ENCODE results near the gene SLC25A47.
"Not testable (repeated sequence)": the region's sequence is repeated elsewhere in the genome, so short reads cannot be mapped to it uniquely, and the experiment has no call there.

SLC25A47 gene

DNA sequence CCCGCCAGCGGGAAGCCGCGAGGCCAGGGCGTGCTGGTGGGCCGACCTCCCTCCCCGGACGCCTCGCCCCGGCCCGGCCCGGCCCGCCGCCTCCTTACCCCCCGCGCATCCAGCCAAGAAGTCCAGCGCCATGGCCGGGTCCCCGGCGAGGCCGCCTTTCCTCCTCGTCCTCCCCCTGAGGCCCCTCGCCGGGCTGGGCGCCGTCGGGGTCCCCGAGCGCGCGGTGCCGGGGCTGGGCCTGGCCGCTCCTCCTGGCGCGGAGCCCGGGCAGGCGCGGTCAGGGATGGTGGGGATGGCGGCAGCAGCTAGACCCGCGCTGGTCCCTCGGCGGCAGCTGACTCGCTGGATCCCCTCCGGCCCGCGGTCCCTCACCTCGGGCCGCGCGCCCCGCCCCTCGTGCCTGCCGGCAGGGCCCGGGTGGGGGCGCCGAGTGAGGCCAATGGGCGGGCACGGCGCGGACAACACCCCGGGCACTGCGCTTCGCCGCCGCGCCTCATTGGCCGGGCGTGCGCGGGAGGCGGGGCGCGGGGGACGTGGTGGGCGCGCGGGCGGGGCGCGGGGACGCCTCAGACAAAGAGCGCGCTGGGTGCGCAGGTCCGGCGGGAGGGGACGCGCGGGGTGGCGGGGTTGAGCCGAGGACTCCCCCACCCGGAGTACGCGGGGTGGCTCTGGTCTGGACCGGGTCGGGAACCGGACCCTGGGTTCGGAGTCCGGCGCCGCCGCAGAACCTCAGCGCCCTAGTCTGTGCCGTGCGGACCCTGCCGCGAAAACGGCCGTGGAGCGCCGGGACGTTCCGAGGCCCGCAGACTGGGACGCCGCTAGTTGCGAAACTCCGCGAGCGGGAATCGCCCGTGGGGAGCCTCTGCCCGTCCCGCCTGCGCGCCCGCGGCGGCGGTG, 16.8 kb upstream of the SLC25A47 start, which contains the start of gene SLC25A29:
Gene SLC25A29 (minus strand): TSS at position 344 of the 897 bp plus-strand sequence. CDS start 212 bp downstream, at position 132.
- DNase-seq, result peak; percentile 70 to 93

DNA sequence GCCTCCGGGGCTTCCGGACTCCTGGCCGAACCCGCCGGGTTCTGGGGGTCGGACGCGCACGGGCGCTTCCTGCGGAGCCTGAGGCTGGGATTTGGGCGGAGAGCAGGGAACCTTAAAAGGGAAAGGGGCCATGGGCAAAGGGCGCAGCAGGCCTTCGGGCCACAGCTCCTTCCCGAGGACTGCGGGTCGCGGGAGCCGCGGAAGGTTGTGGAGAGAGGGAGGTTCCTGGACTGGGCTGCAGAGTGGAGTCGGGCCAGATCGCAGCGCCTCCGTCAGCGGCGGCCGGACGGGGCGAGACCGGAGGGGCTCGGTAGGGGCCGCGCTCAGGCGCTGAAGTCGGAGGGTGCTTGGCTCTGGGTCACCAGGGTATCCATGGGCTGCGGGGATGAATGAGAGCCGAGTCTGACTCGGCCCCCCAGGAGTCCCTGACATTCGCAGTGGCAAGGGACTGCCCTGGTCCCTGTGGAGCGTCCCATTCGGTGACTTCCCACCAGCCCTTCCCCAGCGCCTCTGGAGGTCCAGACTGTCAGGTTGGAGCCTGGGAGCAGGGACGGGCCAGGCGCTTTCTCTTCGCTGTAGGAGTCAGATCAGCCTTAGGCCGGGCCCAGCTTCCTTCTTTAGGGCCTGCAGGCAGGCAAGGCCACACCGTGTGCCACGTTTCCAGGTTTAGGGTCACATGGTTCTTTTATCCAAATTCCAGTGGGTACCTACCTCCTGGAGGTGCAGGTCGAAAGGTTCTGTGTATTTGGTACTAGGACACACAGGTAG, 16.0 kb upstream of the SLC25A47 start:
- DNase-seq, result no peak

DNA sequence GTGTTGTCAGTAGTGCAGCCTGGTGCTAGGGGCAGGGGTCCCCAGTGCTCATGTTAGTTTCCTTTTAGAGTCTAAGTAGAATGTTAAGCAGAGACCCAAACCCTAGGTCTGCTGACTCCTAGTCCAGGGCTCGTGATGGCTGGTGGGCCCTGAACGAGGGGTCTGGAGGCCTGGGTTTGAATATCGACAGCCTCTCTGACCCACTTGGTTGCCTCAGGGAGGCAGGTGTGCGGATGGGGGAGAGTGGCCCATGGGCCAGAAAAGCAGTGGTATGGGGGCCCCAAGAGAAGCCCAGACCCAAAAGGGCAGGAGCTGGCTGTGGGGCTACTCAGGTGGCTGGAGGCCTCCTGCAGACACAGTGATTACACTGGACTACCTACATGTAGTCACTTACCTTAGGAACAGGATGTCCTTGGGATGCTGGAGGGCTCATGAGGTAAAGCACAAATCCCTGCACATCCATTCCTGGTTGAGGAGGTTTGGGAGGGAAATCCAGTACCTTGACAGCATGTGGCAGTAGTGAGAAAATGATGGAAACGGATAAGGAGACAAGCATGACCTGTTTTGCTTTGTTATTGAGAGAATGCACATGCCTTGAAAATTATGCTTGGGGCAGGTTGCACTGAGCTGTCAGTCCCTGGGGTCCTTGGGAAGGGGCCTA, 15.2 kb upstream of the SLC25A47 start:
- no peak for DNase-seq

DNA sequence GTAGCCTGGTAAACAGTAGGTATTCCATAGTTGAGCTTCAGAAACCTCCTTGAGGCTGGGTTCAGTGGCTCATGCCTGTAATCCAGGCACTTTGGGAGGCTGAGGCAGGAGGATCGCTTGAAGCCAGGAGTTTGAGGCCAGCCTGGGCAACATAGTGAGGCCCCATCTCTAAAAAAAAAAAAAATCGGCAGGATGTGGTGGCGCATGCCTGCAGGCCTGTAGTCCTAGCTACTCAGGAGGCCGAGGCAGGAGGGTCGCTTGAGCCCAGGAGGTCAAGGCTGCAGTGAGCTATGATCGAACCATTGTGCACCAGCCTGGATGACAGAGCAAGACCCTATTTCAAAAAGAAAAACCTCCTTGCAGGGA, 14.7 kb upstream of the SLC25A47 start:
- DNase-seq, result not testable (repeated sequence)

DNA sequence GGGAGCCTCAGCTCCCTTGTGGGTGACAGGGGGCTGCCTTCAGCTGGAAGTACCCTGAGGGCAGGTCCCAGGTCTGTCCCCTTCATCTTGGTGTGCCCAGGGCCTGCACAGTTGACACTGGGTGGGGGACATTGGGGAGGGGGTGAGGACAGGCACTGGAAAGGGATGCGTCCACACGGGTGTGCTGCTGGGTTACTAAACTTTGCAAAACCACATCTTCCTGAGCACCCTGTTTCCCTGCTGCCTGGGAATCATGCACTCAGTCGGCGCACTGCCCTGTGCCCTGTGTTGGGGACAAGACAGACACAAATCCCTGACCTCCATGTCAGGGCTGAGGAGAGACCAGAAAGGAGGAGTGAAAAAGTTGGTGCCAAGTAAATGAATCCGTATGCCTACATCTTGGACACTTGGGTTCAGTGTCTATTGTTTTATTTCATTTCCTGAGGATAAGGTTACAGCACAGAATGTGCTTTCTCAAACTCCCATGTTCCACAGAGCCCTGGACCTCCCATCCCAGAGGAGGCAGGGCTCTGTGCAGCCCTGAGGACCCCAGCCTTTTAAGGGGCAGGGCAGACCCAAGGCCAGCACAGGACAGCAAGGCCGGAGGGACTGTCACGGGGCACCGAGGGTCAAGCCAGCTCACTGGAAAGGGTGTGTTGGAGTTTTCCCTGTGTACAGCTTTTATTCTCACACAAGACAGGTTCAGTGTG, 14.0 kb upstream of the SLC25A47 start:
- no peak for DNase-seq

DNA sequence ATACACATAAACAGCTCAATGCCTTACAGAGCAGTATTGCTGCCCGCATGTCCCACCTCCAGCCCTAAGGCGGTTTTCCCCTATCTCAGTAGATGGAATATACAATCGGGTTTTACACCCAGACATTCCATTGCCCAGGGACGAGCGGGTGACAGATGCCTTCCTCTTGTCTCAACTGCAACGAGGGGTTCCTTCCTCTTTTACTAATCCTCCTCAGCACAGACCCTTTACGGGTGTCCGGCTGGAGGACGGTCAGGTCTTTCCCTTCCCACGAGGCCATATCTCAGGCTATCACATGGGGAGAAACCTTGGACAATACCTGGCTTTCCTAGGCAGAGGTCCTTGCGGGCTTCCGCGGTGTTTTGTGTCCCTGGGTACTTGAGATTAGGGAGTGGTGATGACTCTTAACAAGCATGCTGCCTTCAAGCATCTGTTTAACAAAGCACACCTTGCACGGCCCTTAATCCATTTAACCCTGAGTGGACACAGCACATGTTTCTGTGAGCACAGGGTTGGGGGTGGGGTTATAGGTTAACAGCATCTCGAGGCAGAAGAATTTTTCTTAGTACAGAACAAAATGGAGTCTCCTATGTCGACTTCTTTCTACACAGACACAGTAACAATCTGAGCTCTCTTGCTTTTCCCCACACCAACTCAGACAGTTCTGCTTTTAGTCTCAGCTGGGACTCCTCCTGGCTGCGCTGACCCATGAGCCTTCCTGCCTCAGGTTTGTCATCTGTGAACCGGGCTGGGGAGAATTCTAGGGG, 10.8 kb upstream of the SLC25A47 start:
- not testable (repeated sequence) for DNase-seq

DNA sequence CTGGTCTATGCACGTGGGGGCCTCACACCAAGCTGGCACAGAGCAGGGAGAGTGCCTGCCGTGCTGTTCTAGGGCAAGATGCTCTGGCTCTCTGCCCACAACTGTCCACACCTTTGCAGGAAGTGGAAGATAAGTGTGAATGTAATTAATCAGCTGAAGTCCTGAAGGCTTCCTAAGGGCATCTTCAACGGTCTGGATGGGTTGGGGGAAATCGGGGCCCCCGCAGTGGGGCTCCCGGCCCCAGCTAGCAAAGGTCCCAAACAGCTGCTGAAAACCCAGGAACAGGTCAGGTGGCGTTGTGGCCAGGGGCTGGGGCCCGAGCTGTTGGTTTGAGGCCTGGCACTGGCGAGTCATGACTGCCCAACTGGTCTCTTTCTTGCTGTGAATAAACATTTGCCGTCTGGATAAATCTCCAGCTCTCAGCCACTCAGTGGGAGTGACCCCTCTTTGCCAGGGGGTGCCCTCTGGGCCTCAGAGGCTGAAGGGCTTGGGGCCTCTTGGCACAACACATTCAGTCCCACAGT, 10.2 kb upstream of the SLC25A47 start:
- DNase-seq, result no peak

DNA sequence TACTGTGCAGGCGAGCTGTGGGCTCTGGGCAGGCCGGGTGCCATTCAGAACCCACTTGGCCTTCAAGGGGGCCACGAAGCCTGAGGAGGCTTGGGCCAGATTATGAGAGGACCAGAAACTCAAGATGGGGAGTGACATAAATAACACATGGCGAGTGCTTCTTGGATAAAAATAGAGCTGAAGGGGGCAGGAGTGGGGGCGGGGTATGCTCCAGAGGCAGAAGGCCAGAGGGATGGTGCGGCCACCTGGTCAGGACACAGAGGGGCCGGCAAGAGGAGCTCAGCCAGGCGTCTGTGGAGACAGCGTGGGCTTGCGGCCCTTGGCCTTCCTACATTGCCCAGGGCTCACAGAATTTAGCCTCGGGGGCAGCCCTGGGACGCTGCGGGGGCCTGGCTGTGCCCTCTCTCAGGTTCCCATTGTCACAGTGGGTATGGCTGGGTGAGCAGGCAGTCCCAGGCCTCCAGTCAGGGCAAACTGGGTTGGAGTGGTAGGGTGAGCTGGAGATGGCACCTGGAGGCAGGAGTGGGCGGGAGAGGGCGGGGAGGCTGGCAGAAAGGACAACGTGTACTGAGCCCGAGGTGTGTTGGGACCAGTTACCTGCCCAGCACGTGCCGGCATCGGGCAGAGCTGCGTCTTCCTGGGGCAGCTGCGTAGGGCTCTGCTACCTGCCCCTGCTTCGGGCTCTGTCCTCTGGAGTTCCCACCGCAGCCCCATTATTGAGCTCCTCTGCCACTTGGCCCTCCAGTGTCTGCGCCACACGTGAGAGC, 9.5 kb upstream of the SLC25A47 start:
- no peak for DNase-seq

DNA sequence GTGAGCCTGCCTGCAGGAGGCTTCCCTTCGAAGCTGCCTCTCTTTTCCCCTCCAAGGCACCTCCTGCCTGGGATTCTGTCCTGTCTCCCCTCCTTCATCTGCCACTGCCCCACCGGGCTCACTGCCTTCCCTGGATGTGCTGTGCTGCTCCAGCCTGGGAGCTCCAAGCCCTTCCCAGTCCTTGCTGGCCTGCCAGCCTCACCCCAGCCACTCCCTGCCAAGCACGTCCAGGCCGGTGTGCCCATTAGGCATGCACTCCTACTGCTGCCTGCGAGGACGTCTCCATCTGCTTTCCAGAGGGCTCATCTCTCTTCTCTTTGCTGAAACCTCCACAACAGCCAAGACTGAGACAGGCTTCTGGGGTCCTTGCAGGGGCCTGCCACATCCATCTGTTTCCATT, 8.4 kb upstream of the SLC25A47 start:
- DNase-seq, result no peak

DNA sequence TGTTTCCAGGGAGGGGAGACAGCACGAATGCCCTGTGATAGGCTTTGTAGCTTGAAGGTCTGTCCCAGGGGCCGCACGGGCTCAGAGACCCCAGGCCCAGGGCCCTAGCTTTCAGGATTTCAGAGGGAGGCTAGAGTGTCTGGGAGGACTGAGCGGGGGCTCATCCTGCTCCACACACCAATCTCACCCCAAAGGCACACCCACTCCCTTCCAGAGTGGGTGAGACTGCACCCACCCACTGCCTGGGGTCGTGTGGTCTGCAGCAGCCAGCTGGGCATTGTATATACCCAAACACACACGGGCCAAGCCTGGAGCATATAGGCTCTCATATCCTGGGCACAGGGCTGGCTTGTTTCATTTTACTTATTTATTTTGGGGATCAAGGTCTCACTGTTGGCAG, 5.8 kb upstream of the SLC25A47 start:
- DNase-seq, result no peak

DNA sequence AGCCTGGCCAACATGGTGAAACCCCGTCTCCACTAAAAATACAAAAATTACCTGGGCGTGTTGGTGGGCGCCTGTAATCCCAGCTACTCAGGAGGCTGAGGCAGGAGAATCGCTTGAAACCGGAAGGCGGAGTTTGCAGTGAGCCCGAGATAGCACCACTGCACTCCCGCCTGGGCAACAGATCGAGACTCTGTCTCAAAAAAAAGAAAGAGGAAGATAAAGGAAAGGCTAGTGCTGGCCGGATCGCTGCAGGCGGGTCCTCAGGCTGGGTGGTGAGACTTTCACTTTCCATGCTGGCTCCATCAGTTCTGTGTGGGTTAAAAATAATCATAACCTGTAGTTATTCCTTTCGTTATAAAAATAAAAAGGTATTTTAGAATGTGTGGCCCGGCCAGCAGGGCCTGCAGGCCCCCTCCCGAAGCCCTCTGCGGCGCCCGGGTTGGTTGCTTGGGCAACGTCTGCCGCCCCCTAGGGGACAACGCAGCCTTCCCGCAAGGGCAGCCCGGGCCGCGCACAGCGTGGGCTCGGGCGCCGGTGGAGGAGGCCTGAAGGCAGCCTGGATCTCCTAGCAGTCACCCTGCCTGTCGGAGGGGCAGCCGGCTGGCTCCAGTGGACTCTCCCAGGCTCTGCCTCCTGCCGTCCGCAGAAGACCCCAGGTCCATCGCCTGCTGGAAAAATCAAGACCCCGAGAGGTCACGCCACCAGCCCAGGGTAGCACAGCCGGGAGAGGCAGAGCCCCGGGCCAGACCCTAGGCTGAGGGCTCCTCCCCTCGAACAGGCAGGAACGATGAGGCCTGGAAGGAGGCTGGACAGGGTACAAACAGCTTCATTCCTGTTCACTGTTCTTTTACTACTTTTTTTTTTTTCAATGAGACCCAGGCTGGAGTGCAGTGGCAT, 5.0 kb upstream of the SLC25A47 start:
- DNase-seq, result no peak

DNA sequence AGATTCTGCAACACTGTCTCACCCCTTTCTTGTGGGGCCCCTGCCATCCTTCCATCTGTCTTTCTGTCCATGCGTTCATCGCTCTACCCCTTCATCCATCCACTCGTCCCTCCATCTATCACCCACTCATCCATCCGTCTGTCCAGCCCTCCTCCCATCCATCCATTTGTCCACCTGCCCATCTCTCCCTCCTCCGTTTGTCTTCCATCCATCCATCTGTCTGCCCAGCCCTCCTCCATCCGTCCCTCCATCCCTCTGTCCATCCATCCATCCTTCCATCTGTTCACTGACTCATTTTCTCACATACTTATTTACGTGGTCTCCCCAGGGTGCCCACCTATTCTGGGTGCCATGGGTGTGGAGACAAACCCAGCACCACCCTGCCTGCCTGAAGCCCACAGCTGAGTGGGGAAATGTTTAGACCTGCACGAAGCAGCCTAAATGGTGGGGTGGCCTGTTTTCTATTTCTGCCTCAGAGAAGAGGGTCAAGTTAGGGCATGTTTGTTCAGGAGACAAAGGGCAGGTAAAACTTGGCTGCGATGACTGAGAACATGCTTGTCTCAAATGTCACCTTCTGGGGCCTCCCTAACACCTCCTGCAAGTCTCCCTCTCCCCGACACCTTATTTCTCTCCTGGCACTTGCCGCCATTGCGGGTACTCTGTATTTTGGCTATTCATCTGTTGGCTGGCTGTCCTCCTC, 2.8 kb upstream of the SLC25A47 start:
- DNase-seq, result no peak

DNA sequence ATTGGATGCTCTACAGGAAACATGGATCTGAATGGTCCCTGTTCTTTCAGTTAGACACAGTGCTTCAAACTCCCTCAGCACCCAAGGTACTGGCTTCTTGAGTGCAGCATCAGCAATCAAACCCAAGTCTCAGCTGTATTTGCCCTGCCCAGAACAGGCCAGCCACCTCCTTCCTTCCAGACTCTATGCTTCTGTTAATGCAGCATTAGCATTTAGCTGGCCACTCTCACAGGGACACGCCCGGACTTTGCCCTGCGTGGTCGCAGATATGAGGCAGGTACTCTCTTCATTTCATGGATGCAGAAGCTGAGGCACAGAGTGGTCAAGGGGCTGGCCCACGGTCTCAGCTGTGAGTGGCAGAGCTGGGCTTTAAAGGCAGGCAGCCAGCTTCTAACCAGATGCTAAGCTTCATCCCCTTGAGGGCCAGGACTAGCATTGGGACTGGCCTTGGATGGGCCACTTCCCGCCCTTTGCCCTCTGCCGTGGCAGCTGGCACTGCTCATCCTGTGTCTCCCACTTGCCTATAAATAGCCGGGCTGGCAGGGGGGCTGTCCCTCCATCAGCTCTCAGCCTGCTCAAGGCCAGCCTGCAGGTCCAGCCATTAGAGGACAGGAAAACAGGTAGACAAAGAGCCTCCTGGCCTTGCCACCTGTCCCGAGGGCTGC, 1.5 kb upstream of the SLC25A47 start:
- DNase-seq, result peak; percentile 36 to 54

DNA sequence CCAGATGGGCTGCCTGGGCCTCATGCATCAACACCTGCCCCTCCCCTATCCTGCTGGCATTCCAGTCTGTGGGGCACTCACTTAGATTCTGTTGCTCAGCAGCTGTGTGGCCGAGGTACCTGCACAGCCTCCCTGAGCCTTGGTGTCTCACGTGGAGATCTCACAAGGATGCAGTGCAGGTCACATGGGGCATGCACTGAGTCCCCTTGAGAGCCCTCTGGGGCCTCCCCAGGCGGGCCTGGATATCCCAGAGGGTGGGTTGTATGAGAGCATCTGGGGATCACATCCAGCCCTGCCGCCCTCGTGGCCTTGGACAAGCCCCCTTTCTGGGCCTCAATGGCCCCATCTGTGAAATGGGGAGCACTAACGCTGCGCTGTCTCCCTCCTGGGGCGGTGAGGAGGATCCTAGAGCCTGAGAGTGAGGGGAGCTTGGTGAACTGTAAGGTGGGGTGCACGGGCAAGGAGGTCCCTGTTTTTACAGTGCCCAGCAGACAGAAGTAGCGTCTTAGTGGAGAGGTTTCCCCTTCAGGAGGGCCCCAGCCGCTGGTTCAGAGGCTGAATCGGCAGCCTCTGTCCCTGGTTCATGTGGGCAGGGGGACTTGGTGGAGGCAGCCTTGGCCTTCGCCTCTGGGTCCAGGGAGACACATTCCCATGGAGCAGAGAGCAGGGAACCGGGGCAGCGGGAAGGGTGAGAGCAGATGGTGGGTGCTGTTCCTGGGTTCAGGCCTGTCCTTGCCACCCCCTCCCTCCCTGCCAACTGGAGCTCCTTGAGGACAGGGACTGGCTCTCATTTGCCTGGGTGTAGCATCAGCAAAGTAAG, 791 bp upstream of the SLC25A47 start:
- DNase-seq, result no peak

DNA sequence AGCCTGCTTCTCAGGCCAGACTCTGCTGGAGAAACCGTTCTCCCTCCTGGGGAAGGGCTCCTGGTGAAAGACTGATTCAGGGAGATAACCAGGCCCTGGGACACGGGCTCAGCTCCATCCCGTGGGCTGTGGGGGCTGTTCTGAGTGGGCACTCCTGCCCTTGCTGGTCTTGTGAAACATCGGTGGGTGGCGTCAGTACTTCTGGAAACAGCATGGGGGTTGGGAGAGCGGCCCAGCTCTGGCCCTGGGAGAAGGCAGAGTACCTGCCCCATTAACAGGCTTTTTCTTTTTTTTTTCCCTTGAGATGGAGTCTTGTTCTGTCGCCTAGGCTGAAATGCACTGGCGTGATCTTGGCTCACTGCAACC, 786 bp downstream of the SLC25A47 start:
- no peak for DNase-seq

DNA sequence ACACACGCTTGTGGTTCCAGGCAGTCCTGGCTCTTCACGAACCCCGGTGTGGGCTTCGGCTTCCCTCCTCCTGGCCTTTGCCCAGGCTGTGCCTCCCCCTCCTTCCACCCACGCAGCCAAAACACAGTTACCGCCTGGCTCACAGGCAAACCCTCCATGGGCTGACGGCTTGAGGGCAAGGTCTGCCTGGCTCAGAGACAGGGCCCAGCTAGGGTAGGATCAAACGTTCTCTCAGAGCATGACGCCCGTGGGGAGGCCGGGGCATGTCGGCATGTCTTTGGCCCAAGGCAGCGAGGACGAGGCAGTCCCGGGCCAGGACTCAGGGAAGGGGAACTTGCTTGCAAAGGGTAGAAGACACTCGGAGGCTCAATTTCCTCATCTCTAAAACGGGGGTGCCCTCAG, 2.1 kb downstream of the SLC25A47 start:
- DNase-seq, result no peak

DNA sequence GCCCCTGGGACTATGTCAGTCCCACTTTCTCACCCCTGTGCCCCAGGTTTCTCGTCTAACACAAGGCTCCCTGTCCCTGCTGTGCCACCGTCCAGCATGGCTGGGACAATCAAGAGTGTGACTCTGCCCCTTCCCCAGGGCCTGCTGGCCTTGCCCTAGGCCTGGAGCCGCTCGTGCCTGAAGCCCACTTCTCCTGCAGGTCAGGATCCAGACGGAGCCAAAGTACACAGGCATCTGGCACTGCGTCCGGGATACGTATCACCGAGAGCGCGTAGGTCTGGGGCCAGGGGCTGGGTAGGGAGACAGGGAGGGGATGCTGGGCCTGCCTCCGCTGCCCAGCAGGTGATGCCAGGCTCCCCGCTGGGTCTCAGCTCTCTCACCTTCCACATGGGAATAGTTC, 2.8 kb downstream of the SLC25A47 start:
- DNase-seq, result no peak

DNA sequence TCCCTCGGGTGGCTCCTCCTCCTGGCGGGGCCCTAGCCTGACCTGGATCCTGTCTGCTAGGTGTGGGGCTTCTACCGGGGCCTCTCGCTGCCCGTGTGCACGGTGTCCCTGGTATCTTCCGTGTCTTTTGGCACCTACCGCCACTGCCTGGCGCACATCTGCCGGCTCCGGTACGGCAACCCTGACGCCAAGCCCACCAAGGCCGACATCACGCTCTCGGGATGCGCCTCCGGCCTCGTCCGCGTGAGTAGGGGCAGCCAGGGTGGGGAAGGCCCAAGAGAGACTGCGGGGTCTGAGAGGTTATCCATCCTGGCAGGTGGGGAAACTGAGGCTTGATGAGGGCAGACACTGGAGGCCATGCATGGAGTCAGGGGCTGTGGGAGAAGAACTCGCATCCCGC, 4.0 kb downstream of the SLC25A47 start:
- no peak for DNase-seq
